Caco-2 (cell line): Measurements from ENCODE around the gene GGN. TPM values are rescaled to one million over a fixed set of nuclear protein-coding genes. Genes with fewer than 3 reads are reported as not detected.
A peak's percentile ranks its signal among the peaks of the same experiment; 100 is the strongest.

Experiments used
- BruUV-seq: library from RNA; stranded (reverse); fragments of 400-500 nt; replicated peaks from 2 replicates; lab custom pipeline; 2021; lab: Mats Ljungman, UMichigan
- CTCF ChIA-PET: fragments of 300-600 bp; sonication (Branson Sonifier 250); formaldehyde crosslinking; loops from one replicate; lab custom pipeline; 2022; ENCODE audit warnings: antibody characterized with exemption; lab: Charles Lee
- POLR2A ChIA-PET: fragments of 300-600 bp; sonication (Branson Sonifier 250); formaldehyde crosslinking; loops from one replicate; lab custom pipeline; 2022; ENCODE audit warnings: antibody characterized with exemption; lab: Charles Lee
- DNase-seq, 2 experiments: peaks; one replicate each; pipeline versions ENCODE4 v3.0.0 to v3.0.0-alpha.2; 2020 to 2022
- H3K27me3 ChIP-seq: replicated peaks from 2 replicates; pipeline ENCODE4 v1.6.0; 2011; ENCODE audit warnings: low read length; ENCODE audit not compliant: control insufficient read depth, insufficient read depth
- H3K36me3 ChIP-seq: 2 replicates; pipeline ENCODE4 v1.5.1; 2011; ENCODE audit warnings: low read length; ENCODE audit not compliant: control insufficient read depth, insufficient read depth
- H3K4me1 ChIP-seq: fragments of 250-450 bp; sonication (Bioruptor Pico); 2 replicates; pipeline ENCODE4 v1.5.1; 2020; ENCODE audit warnings: mild to moderate bottlenecking
- H3K4me3 ChIP-seq: 2 replicates; pipeline ENCODE4 v1.5.1; 2011; ENCODE audit warnings: low read depth, mild to moderate bottlenecking, control low read depth, low read length
- H3K9me3 ChIP-seq: fragments of 250-450 bp; sonication (Bioruptor Pico); 2 replicates; pipeline ENCODE4 v1.5.1; 2020; ENCODE audit warnings: mild to moderate bottlenecking, moderate library complexity
- H3K27ac Mint-ChIP-seq: one replicate; pipeline ENCODE4 v1.8.0; 2022; ENCODE audit warnings: mixed read lengths; ENCODE audit not compliant: unreplicated experiment
- H3K27me3 Mint-ChIP-seq: one replicate; pipeline ENCODE4 v1.8.0; 2022; ENCODE audit warnings: mixed read lengths; ENCODE audit not compliant: insufficient read depth, unreplicated experiment
- H3K36me3 Mint-ChIP-seq: one replicate; pipeline ENCODE4 v1.8.0; 2022; ENCODE audit warnings: mild to moderate bottlenecking, mixed read lengths; ENCODE audit not compliant: insufficient read depth, unreplicated experiment
- H3K4me1 Mint-ChIP-seq: one replicate; pipeline ENCODE4 v1.8.0; 2022; ENCODE audit warnings: low read depth, mixed read lengths; ENCODE audit not compliant: unreplicated experiment
- H3K4me3 Mint-ChIP-seq: one replicate; pipeline ENCODE4 v1.8.0; 2022; ENCODE audit warnings: mild to moderate bottlenecking, moderate library complexity, mixed read lengths; ENCODE audit not compliant: unreplicated experiment
- H3K9me3 Mint-ChIP-seq: one replicate; pipeline ENCODE4 v1.8.0; 2022; ENCODE audit warnings: mixed read lengths; ENCODE audit not compliant: unreplicated experiment
- CTCF ChIP-seq, 2 experiments: fragments of 200-600 bp in 1 of 2; IDR thresholded peaks; 1 replicate in 1 of 2; 2 replicates in 1 of 2; pipeline versions ENCODE4 v1.5.1 to v1.8.0; 2011 to 2022; ENCODE audit warnings: antibody characterized with exemption in 1 of 2, control low read depth in 1 of 2, inconsistent platforms in 1 of 2, low read depth in 1 of 2, low read length in 1 of 2, mild to moderate bottlenecking in 1 of 2, moderate library complexity in 1 of 2; ENCODE audit not compliant: insufficient read depth in 1 of 2, severe bottlenecking in 1 of 2, unreplicated experiment in 1 of 2
- intact Hi-C: fragments of 100-400 bp; cut with micrococcal nuclease; formaldehyde crosslinking; loops from one replicate; pipeline ENCODE4 v1.10.0; 2022; ENCODE audit not compliant: unreplicated experiment
- total RNA-seq: library from RNA; stranded (reverse); gene quantifications from 2 replicates; pipeline ENCODE4 v1.2.3, GENCODE V29; 2022

GGN gene
- total RNA-seq, 1 experiment from 2014 or later = 0.79 TPM

GRCh38 chr19:38399537-38399936, 11.7 kb upstream of the GGN start:
- no peak for TF ChIP-seq CTCF (IDR thresholded peaks at IDR 0.05; ENCODE audit: insufficient read depth in 1 of 2, low read depth in 1 of 2, low read length in 1 of 2, severe bottlenecking in 1 of 2, unreplicated experiment in 1 of 2)

GRCh38 chr19:38399081-38399480, 11.2 kb upstream of the GGN start:
- Histone ChIP-seq H3K36me3 (no peaks in the 10 kb centered on the region), H3K4me1 (peaks cover 9% of the 10 kb centered on the region; the same call in 1 of the 2 replicates), H3K9me3 (no peaks in the 10 kb centered on the region), H3K4me3 (no peak overlapping the region), H3K27me3 (no peaks in the 10 kb centered on the region)
- DNase-seq = no peak
- no TSS peak for BruUV-seq
- Mint-ChIP-seq H3K4me3 (no peak overlapping the region), H3K27ac (peak overlapping the region; percentile 32), H3K9me3 (no peaks in the 10 kb centered on the region), H3K36me3 (peaks cover 24% of the 10 kb centered on the region), H3K4me1 (no peaks in the 10 kb centered on the region), H3K27me3 (peaks cover 5% of the 10 kb centered on the region)
- no peak for TF ChIP-seq CTCF (IDR thresholded peaks at IDR 0.05; ENCODE audit: insufficient read depth in 1 of 2, low read depth in 1 of 2, low read length in 1 of 2, severe bottlenecking in 1 of 2, unreplicated experiment in 1 of 2)
- intact Hi-C loops = no loop called here
- POLR2A ChIA-PET = no interaction called here
- CTCF ChIA-PET = no interaction called here

More at GRCh38 chr19:38399537-38399936, 11.7 kb upstream of the GGN start:
- no peak overlapping the region for H3K4me3 ChIP-seq
- no TSS peak for BruUV-seq
- H3K4me1 ChIP-seq = peaks cover 10% of the 10 kb centered on the region; the same call in 1 of the 2 replicates
- H3K9me3 Mint-ChIP-seq = no peaks in the 10 kb centered on the region
- peaks cover 28% of the 10 kb centered on the region for H3K36me3 Mint-ChIP-seq
- ChIA-PET POLR2A (no interaction called here), CTCF (no interaction called here)
- no peak overlapping the region for H3K4me3 Mint-ChIP-seq
- peak overlapping the region; percentile 32 for H3K27ac Mint-ChIP-seq
- peaks cover 5% of the 10 kb centered on the region for H3K27me3 Mint-ChIP-seq
- intact Hi-C loops = no loop called here
- no peaks in the 10 kb centered on the region for H3K4me1 Mint-ChIP-seq
- H3K9me3 ChIP-seq = no peaks in the 10 kb centered on the region
- H3K27me3 ChIP-seq = no peaks in the 10 kb centered on the region
- no peaks in the 10 kb centered on the region for H3K36me3 ChIP-seq
- no peak for DNase-seq

- peaks cover 7% of the 10 kb centered on the region for H3K36me3 Mint-ChIP-seq
- intact Hi-C loops = no loop called here
- Histone ChIP-seq H3K4me1 (peaks cover 12% of the 10 kb centered on the region), H3K9me3 (no peaks in the 10 kb centered on the region), H3K27me3 (no peaks in the 10 kb centered on the region), H3K36me3 (no peaks in the 10 kb centered on the region), H3K4me3 (no peak overlapping the region)
- CTCF ChIA-PET = no interaction called here
- TF ChIP-seq CTCF (IDR thresholded peaks at IDR 0.05; ENCODE audit: insufficient read depth in 1 of 2, low read depth in 1 of 2, low read length in 1 of 2, severe bottlenecking in 1 of 2, unreplicated experiment in 1 of 2) = no peak
- H3K9me3 Mint-ChIP-seq = no peaks in the 10 kb centered on the region
- no peak overlapping the region for H3K4me3 Mint-ChIP-seq
- BruUV-seq = no TSS peak
- no peak overlapping the region for H3K27ac Mint-ChIP-seq
- POLR2A ChIA-PET = interaction anchor here (0.5 kb wide), 1 partner anchor 171 kb away, joined by 7 read pairs; no protein-coding TSS in a partner anchor
- H3K4me1 Mint-ChIP-seq = peaks cover 9% of the 10 kb centered on the region
- DNase-seq = no peak
- H3K27me3 Mint-ChIP-seq = peaks cover 5% of the 10 kb centered on the region
Observed at GRCh38 chr19:38395381-38396114, 7.7 kb upstream of the GGN start.
